Endothelial cell of umbilical vein (primary cell): Measurements from ENCODE around the gene TRPC6. TPM values are rescaled to one million over a fixed set of nuclear protein-coding genes. Genes with fewer than 3 reads are reported as not detected.

ENCODE experiments used
- BruUV-seq: library from RNA; stranded (reverse); fragments of 400-500 nt; replicated peaks from 2 replicates; lab custom pipeline; 2021; lab: Mats Ljungman, UMichigan
- CTCF ChIA-PET: fragments of 300-600, 350-600 bp; sonication (Branson Sonifier 250); formaldehyde crosslinking; loops from one replicate; lab custom pipeline; 2021; ENCODE audit warnings: antibody characterized with exemption, inconsistent platforms; lab: Charles Lee
- POLR2A ChIA-PET: fragments of 300-600, 350-600 bp; sonication (Branson Sonifier 250); formaldehyde crosslinking; loops from one replicate; lab custom pipeline; 2021; ENCODE audit warnings: antibody characterized with exemption, inconsistent platforms; lab: Charles Lee
- DNase-seq: peaks from one replicate; pipeline ENCODE4 v3.0.0-alpha.2; 2011; ENCODE audit warnings: low read depth, low spot score
- FAIRE-seq: peaks from 2 replicates; lab custom pipeline; 2011; peaks lifted over from hg19 to GRCh38; lab: Jason Lieb, UNC
- H2AFZ ChIP-seq: 2 replicates; pipeline ENCODE4 v1.6.0; 2012; ENCODE audit warnings: low read depth, low read length, control low read depth, inconsistent platforms
- H3K27ac ChIP-seq: 2 replicates; pipeline ENCODE4 v1.5.1; 2011; ENCODE audit warnings: low read depth, mild to moderate bottlenecking, control low read depth, low read length, moderate library complexity; ENCODE audit not compliant: insufficient read depth
- H3K27me3 ChIP-seq, 2 experiments: 2 replicates each; pipeline versions ENCODE4 v1.6.0 to v1.6.1; 2011; ENCODE audit warnings: low read length in 2 of 2, mixed read lengths in 1 of 2; ENCODE audit not compliant: control insufficient read depth in 2 of 2, insufficient read depth in 2 of 2
- H3K36me3 ChIP-seq, 2 experiments: 2 replicates in 1 of 2; 3 replicates in 1 of 2; pipeline ENCODE4 v1.5.1; 2011; ENCODE audit warnings: low read length in 2 of 2, mild to moderate bottlenecking in 1 of 2, moderate library complexity in 1 of 2; ENCODE audit not compliant: control insufficient read depth in 2 of 2, insufficient read depth in 2 of 2; ENCODE audit errors: extremely low read depth in 1 of 2
- H3K4me1 ChIP-seq: 3 replicates; pipeline ENCODE4 v1.5.1; 2011; ENCODE audit warnings: mild to moderate bottlenecking, low read length; ENCODE audit not compliant: control insufficient read depth, insufficient read depth; ENCODE audit errors: extremely low read depth
- H3K4me2 ChIP-seq: 2 replicates; pipeline ENCODE4 v1.6.1; 2011; ENCODE audit warnings: low read length, control low read depth, mixed read lengths; ENCODE audit not compliant: insufficient read depth
- H3K4me3 ChIP-seq, 3 experiments: fragments of 200-600 bp in 1 of 3; sonication (generic), shearing (Covaris generic) in 1 of 3; replicated peaks in 1 of 3; 2 replicates each; pipeline ENCODE4 v1.5.1; 2011 to 2016; ENCODE audit warnings: control low read depth in 3 of 3, low read length in 3 of 3, mild to moderate bottlenecking in 2 of 3, inconsistent platforms in 1 of 3, low read depth in 1 of 3, moderate library complexity in 1 of 3; ENCODE audit not compliant: insufficient read depth in 1 of 3
- H3K79me2 ChIP-seq: 2 replicates; pipeline ENCODE4 v1.6.0; 2012; ENCODE audit warnings: low read length, inconsistent platforms; ENCODE audit not compliant: control insufficient read depth, insufficient read depth
- H3K9ac ChIP-seq: replicated peaks from 2 replicates; pipeline ENCODE3; 2011; ENCODE audit warnings: low read length, control low read depth; ENCODE audit not compliant: insufficient read depth; ENCODE audit errors: extremely low read depth
- H3K9me1 ChIP-seq: replicated peaks from 3 replicates; pipeline ENCODE4 v1.6.0; 2011; ENCODE audit warnings: mild to moderate bottlenecking, low read length; ENCODE audit not compliant: control insufficient read depth, insufficient read depth; ENCODE audit errors: extremely low read depth
- H3K9me3 ChIP-seq: replicated peaks from 2 replicates; pipeline ENCODE4 v1.5.1; 2012; ENCODE audit warnings: low read length, inconsistent platforms; ENCODE audit not compliant: control insufficient read depth, insufficient read depth
- H4K20me1 ChIP-seq: replicated peaks from 2 replicates; pipeline ENCODE3; 2011; ENCODE audit warnings: mild to moderate bottlenecking, low read length; ENCODE audit not compliant: control insufficient read depth, insufficient read depth; ENCODE audit errors: extremely low read depth
- EZH2 ChIP-seq: IDR thresholded peaks from 2 replicates; pipeline ENCODE4 v1.6.1; 2012; ENCODE audit warnings: borderline replicate concordance, low read depth, mild to moderate bottlenecking, moderate library complexity, low read length, inconsistent platforms; ENCODE audit not compliant: severe bottlenecking
- FOS ChIP-seq: IDR thresholded peaks from 2 replicates; pipeline ENCODE4 v1.6.1; 2011; ENCODE audit warnings: mild to moderate bottlenecking, low read length, moderate library complexity, borderline replicate concordance; ENCODE audit not compliant: insufficient read depth
- GATA2 ChIP-seq: IDR thresholded peaks from 2 replicates; pipeline ENCODE4 v1.7.0; 2011; ENCODE audit warnings: low read depth, mild to moderate bottlenecking, moderate library complexity, mixed read lengths, low read length; ENCODE audit not compliant: insufficient read length, insufficient read depth
- JUN ChIP-seq: IDR thresholded peaks from 2 replicates; pipeline ENCODE4 v1.6.1; 2011; ENCODE audit warnings: borderline replicate concordance, low read depth; ENCODE audit not compliant: insufficient read length, insufficient read depth
- MYC ChIP-seq: IDR thresholded peaks from one replicate; pipeline ENCODE4 v1.6.1; 2011; ENCODE audit warnings: mild to moderate bottlenecking, low read depth, low read length
- POLR2A ChIP-seq: IDR thresholded peaks from 2 replicates; pipeline ENCODE4 v1.6.1; 2012; ENCODE audit warnings: low read depth, mild to moderate bottlenecking, control low read depth, low read length
- POLR2AphosphoS5 ChIP-seq: IDR thresholded peaks from 2 replicates; pipeline ENCODE4 v1.6.1; 2012; ENCODE audit warnings: low read depth, mild to moderate bottlenecking, control low read depth, low read length, moderate library complexity; ENCODE audit not compliant: insufficient read depth
- dilution Hi-C: fragments of 300-500 bp; cut with MboI; formaldehyde crosslinking; loops from one replicate; pipeline ENCODE4 v1.15.0; 2019; ENCODE audit warnings: low sequenced_read_pairs; ENCODE audit not compliant: extremely low pct_ligation_motif_present
- intact Hi-C: fragments of 100-400 bp; cut with micrococcal nuclease; formaldehyde crosslinking; loops from one replicate; pipeline ENCODE4 v1.10.0; 2022
- polyA plus RNA-seq, 4 experiments: library from polyadenylated mRNA; depleted of rRNA in 3 of 4; stranded (reverse) in 3 of 4; unstranded in 1 of 4; fragments of >200 nt; gene quantifications; 2 replicates each; pipeline versions ENCODE4 v1.2.1 to v1.2.3, GENCODE V29; 2011 to 2012; ENCODE audit warnings: missing spikeins in 1 of 4
- total RNA-seq: library from RNA; stranded (reverse); gene quantifications from 2 replicates; pipeline ENCODE4 v1.2.3, GENCODE V29; 2021
- TF ChIP-seq, protein P1 (sequence below): IDR thresholded peaks from 2 replicates; pipeline ENCODE4 v1.6.1; 2011; ENCODE audit not compliant: insufficient read depth, insufficient read length
- TF ChIP-seq, protein P2 (sequence below), 2 donors: IDR thresholded peaks; 1 replicate in 1 of 2; 2 replicates in 1 of 2; pipeline ENCODE4 v1.5.1; 2011; ENCODE audit warnings: low read length in 2 of 2, mild to moderate bottlenecking in 2 of 2, moderate library complexity in 2 of 2, control low read depth in 1 of 2, inconsistent platforms in 1 of 2, low read depth in 1 of 2; ENCODE audit not compliant: insufficient read depth in 1 of 2; ENCODE audit errors: extremely low read depth in 1 of 2

TRPC6 gene
- total and polyA plus RNA-seq, 2 donors (not counting 3 experiments of a cell fraction or from before 2014, with no cell fraction given), result not detected

DNA sequence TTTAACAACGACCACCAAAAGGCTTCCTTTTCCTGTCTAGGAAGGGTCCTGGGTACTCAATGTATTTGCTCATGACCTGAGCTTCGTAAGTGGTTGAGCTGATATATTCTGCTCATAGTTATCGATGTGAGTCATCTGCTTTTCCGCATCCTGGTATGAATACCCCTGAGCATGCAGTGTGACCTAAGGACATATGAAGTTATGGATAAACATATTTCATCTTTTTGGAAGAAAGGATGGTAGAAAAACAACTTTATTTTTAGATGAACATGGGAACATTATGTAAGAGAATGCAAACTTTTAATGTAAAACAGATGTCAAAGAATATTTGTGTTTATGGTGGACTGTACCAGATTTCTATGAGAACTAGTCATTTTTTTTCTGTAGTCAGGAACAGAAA lies 28.4 kb downstream of the TRPC6 start:
- intact Hi-C loops (no loop called here), dilution Hi-C loops (no loop called here)
- Histone ChIP-seq H3K9me1 (no peaks in the 10 kb centered on the region), H3K79me2 (no peaks in the 10 kb centered on the region), H3K9ac (no peak overlapping the region), H4K20me1 (no peaks in the 10 kb centered on the region), H3K4me2 (no peak overlapping the region), H3K27ac (no peak overlapping the region), H3K4me3 (no peak overlapping the region), H2AFZ (no peak overlapping the region), H3K4me1 (no peaks in the 10 kb centered on the region), H3K9me3 (no peaks in the 10 kb centered on the region), H3K36me3 (no peaks in the 10 kb centered on the region), H3K27me3 (no peaks in the 10 kb centered on the region)
- POLR2A ChIA-PET, result no interaction called here
- FAIRE-seq (no peak), DNase-seq (peak; percentile 5)
- no TSS peak for BruUV-seq
- CTCF ChIA-PET, result no interaction called here
- TF ChIP-seq POLR2A (no peak), JUN (no peak), EZH2 (no peak), POLR2AphosphoS5 (no peak), GATA2 (no peak), FOS (no peak), MYC (no peak)
- TF ChIP-seq, protein P1, sequence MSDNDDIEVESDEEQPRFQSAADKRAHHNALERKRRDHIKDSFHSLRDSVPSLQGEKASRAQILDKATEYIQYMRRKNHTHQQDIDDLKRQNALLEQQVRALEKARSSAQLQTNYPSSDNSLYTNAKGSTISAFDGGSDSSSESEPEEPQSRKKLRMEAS, result no peak
- TF ChIP-seq, protein P2, sequence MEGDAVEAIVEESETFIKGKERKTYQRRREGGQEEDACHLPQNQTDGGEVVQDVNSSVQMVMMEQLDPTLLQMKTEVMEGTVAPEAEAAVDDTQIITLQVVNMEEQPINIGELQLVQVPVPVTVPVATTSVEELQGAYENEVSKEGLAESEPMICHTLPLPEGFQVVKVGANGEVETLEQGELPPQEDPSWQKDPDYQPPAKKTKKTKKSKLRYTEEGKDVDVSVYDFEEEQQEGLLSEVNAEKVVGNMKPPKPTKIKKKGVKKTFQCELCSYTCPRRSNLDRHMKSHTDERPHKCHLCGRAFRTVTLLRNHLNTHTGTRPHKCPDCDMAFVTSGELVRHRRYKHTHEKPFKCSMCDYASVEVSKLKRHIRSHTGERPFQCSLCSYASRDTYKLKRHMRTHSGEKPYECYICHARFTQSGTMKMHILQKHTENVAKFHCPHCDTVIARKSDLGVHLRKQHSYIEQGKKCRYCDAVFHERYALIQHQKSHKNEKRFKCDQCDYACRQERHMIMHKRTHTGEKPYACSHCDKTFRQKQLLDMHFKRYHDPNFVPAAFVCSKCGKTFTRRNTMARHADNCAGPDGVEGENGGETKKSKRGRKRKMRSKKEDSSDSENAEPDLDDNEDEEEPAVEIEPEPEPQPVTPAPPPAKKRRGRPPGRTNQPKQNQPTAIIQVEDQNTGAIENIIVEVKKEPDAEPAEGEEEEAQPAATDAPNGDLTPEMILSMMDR (IDR thresholded peaks at IDR 0.05; ENCODE audit: extremely low read depth in 1 of 2, insufficient read depth in 1 of 2, low read depth in 1 of 2, low read length in 2 of 2), result no peak
